ENCODE results near the gene ZNF14.
A peak's percentile ranks its signal among the peaks of the same experiment; 100 is the strongest.
"Not testable (repeated sequence)": the region's sequence is repeated elsewhere in the genome, so short reads cannot be mapped to it uniquely, and the experiment has no call there.

Gene ZNF14

GRCh38 chr19:19732579-19733501 lies at the start of gene ZNF14:
Gene ZNF14, minus strand, starts transcription at chr19:19733112. Its CDS starts 154 bp downstream, at chr19:19732958.
- DNase-seq (ENCODE audit: low read depth), result peak; percentile 80

DNA sequence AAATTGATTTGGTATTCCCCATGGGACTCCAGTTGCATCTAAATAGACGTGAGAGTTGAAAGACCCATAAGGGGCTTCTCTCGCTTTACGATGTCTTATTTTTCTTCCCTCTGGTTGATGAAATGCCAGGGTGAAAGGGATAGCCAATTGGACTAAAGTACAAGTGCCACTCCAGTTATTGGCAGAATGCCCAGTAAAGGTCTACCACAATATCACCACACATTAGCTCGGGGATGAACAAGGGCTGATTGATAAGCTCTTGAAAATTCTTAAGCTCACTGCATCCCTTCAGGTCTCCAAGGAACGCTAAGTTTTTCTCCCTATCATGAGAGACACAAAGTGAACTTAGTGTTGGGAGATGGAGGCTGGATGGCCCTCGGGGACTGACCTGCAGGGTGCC lies 48.9 kb upstream of the ZNF14 start:
- not testable (repeated sequence) for DNase-seq (ENCODE audit: low read depth)

GRCh38 chr19:19778666-19779065 lies 45.8 kb upstream of the ZNF14 start:
- DNase-seq (ENCODE audit: low read depth), result no peak

DNA sequence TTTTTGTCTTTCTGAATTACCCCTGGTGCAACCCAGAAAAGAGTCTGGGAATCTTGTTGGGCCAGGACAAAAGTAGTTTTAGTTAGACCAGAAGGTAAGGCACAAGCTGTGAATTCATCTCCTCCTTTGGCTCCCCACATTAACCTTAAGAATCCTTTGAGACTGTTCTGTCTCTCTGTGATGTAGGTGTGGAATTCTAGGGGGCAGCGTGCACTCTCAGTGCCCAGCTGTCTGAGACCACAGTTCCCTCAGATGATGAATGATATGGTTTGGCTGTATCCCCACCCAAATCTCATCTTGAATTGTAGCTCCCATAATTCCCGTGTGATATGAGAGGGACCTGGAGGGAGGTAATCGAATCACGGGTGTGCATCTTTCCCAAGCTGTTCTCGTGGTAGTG lies 44.8 kb upstream of the ZNF14 start:
- DNase-seq (ENCODE audit: low read depth), result no peak

DNA sequence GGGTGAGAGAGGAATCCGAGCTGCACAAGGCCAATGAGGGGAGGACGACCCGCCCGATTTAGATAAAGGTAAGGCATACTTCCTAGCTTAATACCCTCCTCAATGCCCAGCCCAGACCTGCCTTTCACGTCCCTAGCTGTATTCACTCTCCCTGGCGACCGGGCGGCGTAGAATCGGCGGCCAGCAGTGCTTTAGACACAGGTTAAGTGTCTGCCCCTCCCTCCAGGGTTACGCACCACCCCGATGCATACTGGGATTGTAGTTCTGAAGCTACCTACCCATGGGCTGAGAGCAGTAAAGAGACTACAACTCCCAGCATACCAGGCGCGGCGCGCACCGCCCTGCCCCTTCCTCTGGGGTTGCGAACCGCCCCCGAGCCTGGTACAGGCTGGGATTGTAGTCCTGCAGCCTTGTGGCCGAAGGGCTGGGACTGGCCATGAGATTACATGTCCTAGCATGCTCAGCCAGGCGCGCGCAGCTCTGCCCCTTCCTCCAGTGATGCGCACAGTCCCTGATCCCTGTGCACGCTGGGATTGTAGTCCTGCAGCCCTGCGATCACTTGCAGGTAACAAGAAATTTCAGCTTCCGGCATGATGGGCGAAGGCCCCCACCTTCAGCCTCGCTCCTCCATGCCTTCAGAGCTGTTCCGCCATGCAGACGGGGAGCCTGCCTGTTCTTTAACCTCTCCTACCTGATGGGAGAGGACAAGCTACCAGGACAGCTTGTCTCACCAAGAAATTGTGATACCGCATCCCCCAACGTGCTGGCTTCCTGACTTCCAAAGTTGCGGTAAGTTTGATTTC lies 43.5 kb upstream of the ZNF14 start:
- DNase-seq (ENCODE audit: low read depth), result peak; percentile 86

GRCh38 chr19:19775891-19776205 lies 42.9 kb upstream of the ZNF14 start:
- DNase-seq (ENCODE audit: low read depth), result no peak

DNA sequence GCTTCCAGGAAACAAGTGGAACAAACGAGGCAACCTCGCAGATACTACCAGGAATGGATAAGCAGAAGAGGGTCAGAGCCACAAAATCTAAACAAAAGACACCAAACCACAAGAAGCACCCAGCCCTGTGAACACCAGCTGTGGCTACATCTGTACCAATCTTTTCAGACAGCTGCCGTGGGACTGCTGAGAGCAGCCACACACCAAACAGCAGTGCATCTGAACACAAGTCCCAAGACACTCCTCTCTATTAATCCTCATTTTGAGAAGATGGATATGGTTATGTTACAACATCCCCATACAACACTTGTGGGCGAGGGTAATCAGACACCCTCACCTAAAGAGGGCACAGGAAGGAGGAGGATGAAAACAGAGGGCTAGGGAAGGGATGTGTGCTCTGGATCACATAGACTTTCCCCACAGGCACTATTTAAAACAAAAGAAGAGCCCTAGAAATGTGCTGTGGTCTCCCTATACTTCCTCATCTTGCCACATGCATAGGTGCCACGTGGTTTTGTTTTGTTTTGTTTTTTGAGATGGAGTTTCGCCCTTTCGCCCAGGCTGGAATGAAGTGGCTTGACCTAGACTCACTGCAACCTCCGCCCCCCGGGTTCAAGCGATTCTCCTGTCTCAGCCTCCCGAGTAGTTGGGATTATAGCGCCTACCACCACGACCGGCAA lies 41.6 kb upstream of the ZNF14 start:
- DNase-seq (ENCODE audit: low read depth), result no peak

DNA sequence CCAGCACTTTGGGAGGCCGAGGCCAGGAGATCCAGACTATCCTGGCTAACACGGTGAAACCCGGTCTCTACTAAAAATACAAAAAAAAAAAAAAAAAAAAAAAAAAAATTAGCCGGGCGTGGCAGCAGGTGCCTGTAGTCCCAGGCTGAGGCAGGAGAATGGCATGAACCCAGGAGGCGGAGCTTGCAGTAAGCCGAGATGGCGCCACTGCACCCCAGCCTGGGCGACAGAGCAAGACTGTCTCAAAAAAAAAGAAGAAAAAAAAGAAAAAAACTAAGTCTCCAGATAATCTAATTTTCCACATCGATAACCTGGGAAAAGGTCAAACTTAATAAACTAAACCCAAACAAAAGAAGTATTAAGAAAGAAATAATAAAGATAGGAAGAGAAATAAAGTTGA lies 39.1 kb upstream of the ZNF14 start:
- DNase-seq (ENCODE audit: low read depth), result not testable (repeated sequence)

GRCh38 chr19:19769971-19770370 lies 37.1 kb upstream of the ZNF14 start:
- not testable (repeated sequence) for DNase-seq (ENCODE audit: low read depth)

DNA sequence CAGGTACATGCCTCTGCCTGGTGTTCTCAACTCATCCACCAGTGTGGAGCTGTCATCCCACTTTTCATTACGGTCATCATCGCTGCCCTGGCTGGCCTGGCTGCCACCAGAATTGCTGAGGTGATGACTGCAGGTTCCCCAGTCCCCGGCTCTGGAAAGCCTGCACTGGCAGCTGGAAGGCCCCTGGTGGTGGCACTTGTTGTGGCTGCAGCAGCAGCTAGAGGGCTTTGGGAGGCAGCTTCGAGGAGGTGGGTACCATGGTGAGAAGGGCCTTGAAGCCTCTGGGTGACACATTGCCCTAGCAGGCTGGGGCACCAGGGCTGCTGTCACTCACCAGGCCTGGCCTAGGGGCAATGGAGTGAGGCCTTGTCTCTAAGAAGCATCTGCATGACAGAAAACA lies 25.3 kb upstream of the ZNF14 start:
- DNase-seq (ENCODE audit: low read depth), result no peak

DNA sequence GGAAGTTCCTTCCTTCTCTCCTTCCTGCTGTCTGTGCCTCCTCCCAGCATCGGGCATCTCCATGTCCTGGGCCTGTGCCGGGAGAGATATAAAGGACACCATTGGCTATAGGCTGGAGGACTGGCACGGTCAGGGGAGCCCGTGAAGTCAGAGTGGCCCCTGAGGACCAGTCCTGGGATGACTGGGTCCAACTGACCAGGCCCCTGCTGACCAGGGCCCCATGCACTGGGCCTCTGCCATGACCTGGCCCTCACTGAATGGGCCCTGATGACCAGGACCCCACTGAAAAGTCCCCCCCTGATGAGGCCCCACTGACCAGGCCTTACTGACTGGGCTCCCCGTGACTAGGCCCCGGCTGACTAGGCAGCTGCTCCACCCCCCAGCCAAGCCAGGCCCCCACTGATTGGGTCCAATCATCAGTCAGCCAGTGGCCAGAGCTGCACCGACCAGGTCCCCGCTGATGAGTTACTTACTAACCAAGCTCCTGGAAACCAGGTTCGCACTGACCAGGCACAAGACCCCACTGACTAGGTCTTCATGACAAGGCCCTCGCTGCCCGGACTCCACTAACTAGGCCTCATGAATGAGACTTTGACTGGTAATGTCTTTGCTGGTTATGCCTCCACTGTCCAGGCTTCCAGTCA lies 20.0 kb upstream of the ZNF14 start:
- no peak for DNase-seq (ENCODE audit: low read depth)

DNA sequence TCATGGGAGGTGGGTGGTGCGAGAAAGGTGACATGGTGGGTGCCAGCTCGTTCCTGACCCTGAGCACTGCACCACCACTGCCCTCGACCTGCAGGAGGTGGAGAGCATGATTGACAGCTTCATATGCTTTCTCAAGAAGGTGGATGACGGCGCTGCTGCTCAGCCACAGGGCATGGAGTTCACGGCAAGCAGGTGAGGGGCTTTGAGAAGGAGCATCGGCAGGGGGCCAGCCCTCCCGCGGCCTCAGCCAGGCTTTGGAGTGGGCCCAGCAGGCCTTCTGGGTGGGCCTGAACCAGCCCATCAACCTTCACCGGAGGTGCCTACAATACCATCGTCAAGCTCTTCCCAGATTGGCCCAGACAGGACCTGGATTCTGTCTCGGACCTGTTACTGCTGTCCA lies 18.9 kb upstream of the ZNF14 start:
- DNase-seq (ENCODE audit: low read depth), result no peak

DNA sequence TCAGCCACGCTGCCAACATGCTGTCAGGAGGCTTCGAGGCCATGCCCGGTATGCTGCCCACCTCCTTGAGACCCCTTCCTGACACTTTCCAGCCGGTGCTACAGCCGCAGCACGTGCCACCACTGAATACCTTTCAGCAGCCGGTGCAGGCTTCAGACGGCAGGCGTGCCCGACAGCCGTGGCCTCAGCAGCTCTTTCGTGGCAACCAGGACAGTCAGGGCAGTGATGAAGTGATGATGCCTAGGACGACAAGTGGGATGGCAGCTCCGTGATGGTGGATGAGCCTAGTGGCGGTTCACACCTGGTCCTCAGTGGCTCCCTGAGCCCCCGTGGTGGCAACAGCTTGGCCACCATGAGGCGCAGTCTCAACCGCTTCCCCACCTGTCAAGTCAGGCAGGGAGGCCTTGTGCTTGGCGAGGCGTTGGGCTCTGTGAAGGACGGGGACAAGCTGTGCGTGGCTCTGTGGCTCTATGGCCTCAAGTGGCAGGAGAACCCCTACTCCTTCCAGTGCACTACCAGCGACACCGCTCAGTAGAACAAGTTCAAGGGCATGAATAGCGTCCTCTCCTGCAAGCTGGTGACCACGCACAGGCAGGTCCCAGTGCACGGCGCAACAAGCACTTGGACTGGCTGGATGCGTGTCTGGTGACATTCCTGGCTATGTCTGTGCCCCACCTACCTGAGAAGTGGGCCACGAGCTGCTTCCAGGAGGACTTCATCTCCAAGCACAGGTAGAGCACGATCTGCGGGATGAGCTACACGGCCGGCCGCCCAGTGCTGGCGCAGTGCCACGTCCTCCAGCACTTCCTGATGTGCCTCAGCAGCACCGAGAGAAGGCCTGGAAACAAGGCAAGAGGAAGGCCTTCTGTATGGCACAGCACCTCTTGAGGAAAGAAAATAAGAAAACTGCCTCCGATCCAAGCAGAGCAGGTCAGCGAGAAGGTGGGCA lies 18.2 kb upstream of the ZNF14 start:
- DNase-seq (ENCODE audit: low read depth), result no peak

DNA sequence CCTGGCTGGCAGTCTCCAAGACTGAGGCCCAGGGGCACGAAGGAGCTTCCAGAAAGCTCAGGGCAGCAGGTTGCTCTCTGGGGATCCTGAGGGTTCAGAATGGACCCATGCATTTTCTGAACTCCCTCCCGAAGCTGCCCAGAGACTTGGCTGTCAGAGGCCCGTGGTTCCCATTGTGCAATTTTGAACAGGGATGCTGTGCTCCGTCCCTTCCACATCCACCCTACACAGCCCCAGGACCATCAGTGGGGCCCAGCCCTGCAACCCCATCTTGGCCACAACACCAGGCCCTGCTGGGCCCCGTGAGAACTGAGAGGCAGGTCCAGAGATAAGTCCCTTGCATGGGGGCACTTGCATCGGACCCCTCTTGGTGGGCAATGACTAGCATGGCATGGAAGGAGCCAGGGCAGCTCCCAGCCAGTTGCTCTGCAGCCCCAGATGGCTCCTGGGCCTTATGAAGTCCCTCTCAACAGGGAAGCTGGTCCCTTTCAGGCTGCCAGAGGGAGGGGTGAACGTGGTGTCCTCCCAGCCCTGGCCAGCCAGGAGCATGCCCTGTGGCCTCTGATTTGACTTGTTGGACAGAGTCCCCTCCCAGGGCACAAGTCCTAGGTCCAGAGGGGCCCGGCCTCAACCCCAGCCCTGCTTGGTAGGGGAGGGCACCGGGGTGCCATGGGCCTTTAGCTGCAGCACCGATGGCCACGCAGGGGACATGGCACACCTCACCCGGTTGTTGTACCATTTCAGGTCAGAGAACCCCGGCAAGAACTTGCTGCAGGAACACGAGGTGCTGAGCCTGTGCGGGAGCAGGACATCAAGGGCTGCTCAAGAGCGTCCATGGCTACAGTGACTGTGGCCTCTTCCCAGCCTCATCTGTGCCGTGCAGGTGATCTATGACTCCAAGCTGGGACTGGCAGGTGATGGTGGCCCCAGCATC lies 17.3 kb upstream of the ZNF14 start:
- DNase-seq (ENCODE audit: low read depth), result no peak

DNA sequence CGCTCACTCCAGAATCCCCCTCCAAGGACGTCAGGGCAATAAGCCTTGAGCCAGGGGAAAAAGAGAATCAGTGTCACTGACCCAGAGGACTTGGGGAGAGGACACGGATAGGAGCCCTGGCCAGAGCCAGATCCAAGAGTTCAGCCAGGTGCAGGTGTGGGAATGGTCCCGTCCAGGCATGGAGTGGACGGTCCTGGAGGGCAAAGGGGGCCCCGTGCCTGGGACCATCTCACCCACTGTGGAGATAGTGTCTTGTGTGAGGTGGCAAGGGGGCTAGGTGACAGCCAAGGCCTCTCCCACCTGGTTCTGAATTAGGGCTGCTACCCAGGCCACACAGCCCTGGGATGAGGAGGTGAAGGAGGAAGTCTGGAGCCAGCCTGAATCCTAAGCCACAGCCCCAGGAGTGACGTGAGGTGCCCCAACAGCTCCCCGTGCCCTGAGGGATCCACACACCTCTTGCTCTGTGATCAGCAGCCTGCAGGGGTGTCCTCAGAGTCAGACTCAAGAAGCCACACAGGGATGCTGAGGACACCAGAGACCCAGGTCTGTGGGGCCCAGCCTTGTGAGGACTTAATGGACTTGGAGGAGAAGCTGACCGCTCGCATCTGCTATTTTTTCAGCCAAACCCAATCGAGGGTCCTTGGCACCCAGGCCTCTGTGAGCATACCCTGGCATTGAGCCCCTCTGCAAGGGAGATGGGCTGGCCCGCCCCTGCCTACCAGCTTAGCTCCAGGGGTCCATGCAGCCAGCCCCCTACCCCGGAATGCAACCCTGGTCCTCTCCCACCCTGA lies 16.4 kb upstream of the ZNF14 start:
- DNase-seq (ENCODE audit: low read depth), result no peak

GRCh38 chr19:19748249-19748938 lies 15.5 kb upstream of the ZNF14 start:
- DNase-seq (ENCODE audit: low read depth), result no peak

GRCh38 chr19:19747357-19748220 lies 14.7 kb upstream of the ZNF14 start:
- DNase-seq (ENCODE audit: low read depth), result no peak

Measured in stimulated activated CD8-positive, alpha-beta memory T cell treated with anti-CD3 and anti-CD28 coated beads, Interleukin-12 subunit alpha, Interleukin-12 subunit beta, amount 100 ng/mL, for 4 hours (primary cell).